Dermis microvascular lymphatic vessel endothelial cell (primary cell): ENCODE data around the gene POLN. TPM values are rescaled to one million over a fixed set of nuclear protein-coding genes. Genes with fewer than 3 reads are reported as not detected.

Experiments
- DNase-seq, 2 donors: peaks; one replicate each; pipeline versions ENCODE4 v3.0.0 to v3.0.0-alpha.2; 2010; ENCODE audit warnings: low read depth in 2 of 2
- total RNA-seq: library from RNA; depleted of rRNA; stranded (reverse); fragments of >200 nt; gene quantifications from 2 replicates; pipeline ENCODE4 v1.2.1, GENCODE V29; 2014

POLN gene
- total RNA-seq: 1.9 TPM in 2 replicates

- DNase-seq: peak; percentile 94 to 98
Measured at GRCh38 chr4:2241410-2242353, at the start of gene POLN, which contains the start of gene HAUS3. Gene POLN (minus strand): TSS chr4:2242121. CDS start chr4:2229231, 12,890 bp downstream. Gene HAUS3 (minus strand): TSS chr4:2242121. CDS start chr4:2240946, 1,175 bp downstream.

- no peak for DNase-seq
Measured at GRCh38 chr4:2290974-2291704, 49.2 kb upstream of the POLN start.

GRCh38 chr4:2290488-2290887 lies 48.6 kb upstream of the POLN start:
- no peak for DNase-seq

GRCh38 chr4:2289955-2290333 lies 48.0 kb upstream of the POLN start:
- no peak for DNase-seq

GRCh38 chr4:2289311-2289954 lies 47.5 kb upstream of the POLN start:
- DNase-seq: no peak

GRCh38 chr4:2288051-2288541 lies 46.2 kb upstream of the POLN start:
- DNase-seq: no peak

- DNase-seq: no peak
Measured at GRCh38 chr4:2287594-2287915, 45.6 kb upstream of the POLN start.

GRCh38 chr4:2286904-2287593 lies 45.1 kb upstream of the POLN start:
- DNase-seq: no peak

GRCh38 chr4:2285613-2286381 lies 43.9 kb upstream of the POLN start:
- no peak for DNase-seq

- DNase-seq: peak in 1 of 2 donors; percentile 40
Measured at GRCh38 chr4:2284934-2285612, 43.2 kb upstream of the POLN start.

GRCh38 chr4:2284161-2284933 lies 42.4 kb upstream of the POLN start:
- DNase-seq: no peak

GRCh38 chr4:2283199-2283711 lies 41.3 kb upstream of the POLN start:
- DNase-seq: no peak

GRCh38 chr4:2281575-2282343 lies 39.8 kb upstream of the POLN start:
- peak in 1 of 2 donors; percentile 28 for DNase-seq

GRCh38 chr4:2280531-2281300 lies 38.8 kb upstream of the POLN start:
- no peak for DNase-seq

GRCh38 chr4:2277956-2278355 lies 36.0 kb upstream of the POLN start:
- no peak for DNase-seq

- no peak for DNase-seq
Measured at GRCh38 chr4:2276581-2277325, 34.8 kb upstream of the POLN start.
